Fibroblast of pulmonary artery (primary cell): ENCODE measurements around the gene COL20A1.

ENCODE experiments used
- DNase-seq: peaks from one replicate; pipeline ENCODE4 v3.0.0-alpha.2; 2010; ENCODE audit warnings: low read depth
- H3K4me3 ChIP-seq: replicated peaks from 2 replicates; pipeline ENCODE4 v1.5.1; 2011; ENCODE audit warnings: low read depth, mild to moderate bottlenecking, control low read depth, low read length, moderate library complexity
- CTCF ChIP-seq: IDR thresholded peaks from 2 replicates; pipeline ENCODE4 v1.5.1; 2011; ENCODE audit warnings: mild to moderate bottlenecking, control low read depth, low read length, inconsistent platforms; ENCODE audit errors: missing control alignments

COL20A1 gene

GRCh38 chr20:63292904-63293303, at the start of gene COL20A1:
COL20A1 (plus strand) TSS chr20:63293186; CDS start chr20:63295108, 1,922 bp downstream.
- no peak within 1 kb of the TSS for H3K4me3 ChIP-seq
- DNase-seq, result no peak
- TF ChIP-seq CTCF, result no peak

GRCh38 chr20:63243604-63244247, 49.3 kb upstream of the COL20A1 start:
- no peak for TF ChIP-seq CTCF
- no peak for DNase-seq

GRCh38 chr20:63244468-63244867, 48.5 kb upstream of the COL20A1 start:
- no peak for TF ChIP-seq CTCF
- no peak overlapping the region for H3K4me3 ChIP-seq
- no peak for DNase-seq

More at GRCh38 chr20:63243604-63244247, 49.3 kb upstream of the COL20A1 start:
- H3K4me3 ChIP-seq, result no peak overlapping the region

GRCh38 chr20:63246490-63247288, 46.3 kb upstream of the COL20A1 start:
- TF ChIP-seq CTCF, result no peak
- no peak overlapping the region for H3K4me3 ChIP-seq
- no peak for DNase-seq

- no peak for TF ChIP-seq CTCF
- no peak for DNase-seq
- no peak overlapping the region for H3K4me3 ChIP-seq
Measured at GRCh38 chr20:63247671-63248228, 45.2 kb upstream of the COL20A1 start.

- DNase-seq, result no peak
- TF ChIP-seq CTCF, result no peak
- H3K4me3 ChIP-seq, result no peak overlapping the region
Measured at GRCh38 chr20:63248835-63249591, 44.0 kb upstream of the COL20A1 start.
